ENCODE data around the gene MPO.
A peak's percentile ranks its signal among the peaks of the same experiment; 100 is the strongest.

The MPO gene

GRCh38 chr17:58262149-58262548 lies 18.6 kb downstream of the MPO start:
- no peak for DNase-seq

GRCh38 chr17:58254803-58255202 lies 25.9 kb downstream of the MPO start:
- DNase-seq, result no peak

GRCh38 chr17:58253082-58253481 lies 27.7 kb downstream of the MPO start:
- no peak for DNase-seq

GRCh38 chr17:58252141-58252540 lies 28.6 kb downstream of the MPO start:
- no peak for DNase-seq

GRCh38 chr17:58250344-58251011 lies 30.3 kb downstream of the MPO start:
- DNase-seq, result no peak

- peak; percentile 30 for DNase-seq
These were observed 31.2 kb downstream of the MPO start for GRCh38 chr17:58249270-58250133.

- no peak for DNase-seq
These were observed 31.8 kb downstream of the MPO start for GRCh38 chr17:58248955-58249269.

GRCh38 chr17:58247511-58248363 lies 33.0 kb downstream of the MPO start:
- no peak for DNase-seq

GRCh38 chr17:58246781-58247180 lies 34.0 kb downstream of the MPO start:
- no peak for DNase-seq

GRCh38 chr17:58246104-58246740 lies 34.5 kb downstream of the MPO start:
- no peak for DNase-seq

GRCh38 chr17:58245428-58246103 lies 35.2 kb downstream of the MPO start:
- no peak for DNase-seq

- no peak for DNase-seq
These were observed 35.8 kb downstream of the MPO start for GRCh38 chr17:58244963-58245362.

GRCh38 chr17:58242171-58242784 lies 38.5 kb downstream of the MPO start:
- DNase-seq, result no peak

GRCh38 chr17:58239987-58240386 lies 40.7 kb downstream of the MPO start:
- DNase-seq, result no peak

GRCh38 chr17:58238147-58238634 lies 42.5 kb downstream of the MPO start, which contains the start of gene LPO:
Gene LPO (plus strand): TSS chr17:58238584. CDS start chr17:58242980, 4,396 bp downstream.
- no peak for DNase-seq

- DNase-seq, result no peak
These were observed 44.3 kb downstream of the MPO start for GRCh38 chr17:58236394-58236793.

- DNase-seq, result no peak
These were observed 44.9 kb downstream of the MPO start for GRCh38 chr17:58235821-58236220.

GRCh38 chr17:58234512-58234911 lies 46.2 kb downstream of the MPO start:
- DNase-seq, result no peak

- no peak for DNase-seq
These were observed 47.2 kb downstream of the MPO start for GRCh38 chr17:58233543-58233942.

- DNase-seq, result peak; percentile 84
These were observed 48.0 kb downstream of the MPO start for GRCh38 chr17:58232707-58233156.

GRCh38 chr17:58231641-58232040 lies 49.1 kb downstream of the MPO start:
- DNase-seq, result peak; percentile 4

- DNase-seq, result no peak
These were observed 50.9 kb downstream of the MPO start for GRCh38 chr17:58229881-58230280.
